Retina (tissue), 1 donor: ENCODE data around the gene GARIN5A.

Experiments used
- DNase-seq: peaks from one replicate; pipeline ENCODE4 v3.0.0-alpha.2; 2016

GARIN5A gene

GRCh38 chr19:50432221-50433028, 44.2 kb downstream of the GARIN5A start, which contains the start of gene MYBPC2:
TSS of gene MYBPC2 (plus strand) at chr19:50432892. CDS start at chr19:50432954, 62 bp downstream.
- DNase-seq, result no peak

- peak; percentile 96 for DNase-seq
These were observed 45.1 kb downstream of the GARIN5A start for GRCh38 chr19:50431343-50432220.

GRCh38 chr19:50430888-50431342, 45.7 kb downstream of the GARIN5A start:
- no peak for DNase-seq

- no peak for DNase-seq
These were observed 47.7 kb downstream of the GARIN5A start for GRCh38 chr19:50428772-50429463.

- peak; percentile 82 for DNase-seq
These were observed 48.6 kb downstream of the GARIN5A start for GRCh38 chr19:50427997-50428425.

- no peak for DNase-seq
These were observed 49.2 kb downstream of the GARIN5A start for GRCh38 chr19:50427318-50427925.

GRCh38 chr19:50425581-50425980, 51.1 kb downstream of the GARIN5A start:
- no peak for DNase-seq

- DNase-seq, result no peak
These were observed 53.2 kb downstream of the GARIN5A start for GRCh38 chr19:50423279-50424113.

- no peak for DNase-seq
These were observed 54.0 kb downstream of the GARIN5A start for GRCh38 chr19:50422397-50423278.

- DNase-seq, result no peak
These were observed 55.8 kb downstream of the GARIN5A start for GRCh38 chr19:50420808-50421207.

- DNase-seq, result no peak
These were observed 56.5 kb downstream of the GARIN5A start for GRCh38 chr19:50420127-50420526.

GRCh38 chr19:50419580-50420035, 57.0 kb downstream of the GARIN5A start:
- DNase-seq, result no peak

GRCh38 chr19:50419022-50419579, 57.5 kb downstream of the GARIN5A start:
- DNase-seq, result no peak

GRCh38 chr19:50418176-50419021, 58.2 kb downstream of the GARIN5A start, which contains the start of gene SPIB:
TSS of gene SPIB (plus strand) at chr19:50418938. CDS start at chr19:50418963, 25 bp downstream.
- DNase-seq, result no peak

- DNase-seq, result no peak
These were observed 59.3 kb downstream of the GARIN5A start for GRCh38 chr19:50417111-50418081.
